SK-MEL-5 (cell line): Measurements from ENCODE around the gene HELZ2. TPM values are rescaled to one million over a fixed set of nuclear protein-coding genes. Genes with fewer than 3 reads are reported as not detected.

Source experiments
- DNase-seq: peaks from one replicate; pipeline ENCODE4 v3.0.0-alpha.2; 2016; ENCODE audit warnings: low read depth, low spot score
- in situ Hi-C: cut with HindIII; loops from 2 replicates; pipeline ENCODE4 v1.10.0; 2016; ENCODE audit warnings: low sequenced_read_pairs, high pct_unique_total_duplicates, low pct_unique_long_range_greater_than_20kb
- total RNA-seq: library from RNA; depleted of rRNA; stranded (reverse); fragments of >200 nt; shearing (Covaris generic); gene quantifications from 2 replicates; pipeline ENCODE4 v1.2.3, GENCODE V29; 2014

Gene HELZ2
- total RNA-seq, 1 experiment from 2014 or later = 21.7 TPM

DNA sequence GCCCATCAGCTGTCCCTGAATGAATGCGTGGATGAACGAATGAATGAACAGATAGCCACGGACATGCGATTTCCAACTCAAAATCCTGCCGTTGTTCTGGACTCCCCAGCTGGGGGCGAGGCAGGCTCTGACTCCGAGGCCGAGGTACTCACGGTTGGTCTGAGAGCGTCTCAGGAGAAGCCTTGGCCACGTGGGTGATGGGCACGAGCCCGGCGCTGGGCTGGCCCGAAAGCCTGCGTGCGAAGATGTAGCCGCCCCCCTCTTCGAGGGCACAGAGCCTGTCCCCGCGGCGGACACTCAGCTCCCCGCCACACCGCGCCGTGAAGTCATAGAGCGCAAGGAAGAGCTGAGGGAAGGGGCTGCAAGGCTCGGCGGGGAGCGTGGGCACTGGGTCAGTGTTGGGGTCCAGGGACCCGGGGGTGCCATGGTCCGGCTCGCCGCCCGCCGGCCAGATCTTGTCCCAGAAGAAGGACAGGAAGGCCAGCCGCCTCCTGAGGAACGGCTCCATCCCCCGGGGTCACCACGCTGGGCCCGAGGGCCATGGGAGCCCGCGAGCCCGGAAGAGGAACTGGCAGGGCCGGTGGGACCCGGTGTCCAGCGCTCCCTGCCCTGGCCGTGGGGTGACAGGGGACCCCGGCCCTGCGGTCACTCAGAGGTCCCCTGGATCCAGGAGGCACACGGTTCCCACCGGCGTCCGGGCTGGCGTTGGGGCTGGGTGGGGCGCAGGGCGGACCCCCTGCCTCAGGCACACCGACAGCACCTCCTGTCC lies 26.9 kb downstream of the HELZ2 start:
- in situ Hi-C loops = no loop called here
- DNase-seq = no peak

GRCh38 chr20:63546256-63546955 lies 27.6 kb downstream of the HELZ2 start:
- no peak for DNase-seq
- in situ Hi-C loops = no loop called here

GRCh38 chr20:63545814-63546213 lies 28.2 kb downstream of the HELZ2 start:
- in situ Hi-C loops = no loop called here
- DNase-seq = no peak

- in situ Hi-C loops = no loop called here
- DNase-seq = no peak
These were observed 29.0 kb downstream of the HELZ2 start for GRCh38 chr20:63544958-63545516.

DNA sequence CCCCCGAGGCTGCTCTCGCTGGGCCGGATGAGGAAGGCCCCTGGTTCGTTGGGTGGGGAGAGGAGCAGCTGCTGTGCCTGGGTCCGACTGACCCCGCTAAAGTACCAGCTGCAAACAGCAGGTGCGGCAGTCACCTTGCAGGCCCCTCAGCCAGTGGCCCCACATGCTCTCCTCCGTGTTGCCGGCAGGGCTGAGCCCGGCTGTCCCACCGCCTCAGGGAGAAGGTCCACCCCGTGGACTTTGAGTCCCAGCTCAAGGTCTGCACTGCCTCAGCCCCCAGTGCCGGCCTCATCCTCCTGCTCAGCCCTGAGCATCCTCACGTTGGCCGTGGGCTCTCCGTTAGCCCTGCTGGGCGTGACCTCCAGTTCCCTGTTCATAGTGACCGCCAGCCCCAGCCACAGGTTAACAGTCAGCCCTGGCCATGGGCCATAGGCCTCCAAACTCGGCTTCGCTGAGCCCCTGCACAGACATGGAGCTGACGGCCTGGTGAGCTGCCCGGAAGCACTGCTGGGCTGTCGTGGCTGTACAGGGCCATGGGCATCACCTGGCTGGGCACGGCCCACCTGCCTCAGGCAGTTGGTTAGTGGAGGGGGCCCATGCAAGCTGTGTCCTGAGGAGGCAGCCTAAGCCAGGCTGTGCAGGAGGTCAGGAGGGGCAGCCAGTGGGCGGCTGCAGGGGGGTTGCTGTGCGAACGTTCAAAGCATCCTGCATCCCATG lies 29.6 kb downstream of the HELZ2 start:
- no peak for DNase-seq
- in situ Hi-C loops = no loop called here

DNA sequence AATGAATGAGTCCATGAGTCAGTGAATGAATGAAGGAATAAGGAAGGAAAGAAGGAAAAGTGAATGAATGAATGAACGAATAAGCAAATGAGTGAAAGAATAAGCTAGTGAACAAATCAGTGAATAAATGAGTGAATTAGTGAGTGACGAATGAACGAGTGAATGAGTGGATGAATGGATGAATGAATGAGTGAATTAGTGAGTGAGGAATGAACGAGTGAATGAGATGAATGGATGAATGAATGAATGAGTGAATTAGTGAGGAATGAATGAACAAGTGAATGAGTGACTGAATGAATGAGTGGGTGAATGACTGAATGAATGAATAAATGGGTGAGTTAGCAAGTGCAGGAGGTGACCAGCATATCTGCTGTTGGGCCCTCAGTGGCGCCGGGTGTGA lies 30.3 kb downstream of the HELZ2 start:
- in situ Hi-C loops = no loop called here
- DNase-seq = no peak

- in situ Hi-C loops = no loop called here
- no peak for DNase-seq
These were observed 30.9 kb downstream of the HELZ2 start for GRCh38 chr20:63543131-63543530.

- in situ Hi-C loops = no loop called here
- DNase-seq = no peak
These were observed 31.3 kb downstream of the HELZ2 start for GRCh38 chr20:63542696-63543095.

DNA sequence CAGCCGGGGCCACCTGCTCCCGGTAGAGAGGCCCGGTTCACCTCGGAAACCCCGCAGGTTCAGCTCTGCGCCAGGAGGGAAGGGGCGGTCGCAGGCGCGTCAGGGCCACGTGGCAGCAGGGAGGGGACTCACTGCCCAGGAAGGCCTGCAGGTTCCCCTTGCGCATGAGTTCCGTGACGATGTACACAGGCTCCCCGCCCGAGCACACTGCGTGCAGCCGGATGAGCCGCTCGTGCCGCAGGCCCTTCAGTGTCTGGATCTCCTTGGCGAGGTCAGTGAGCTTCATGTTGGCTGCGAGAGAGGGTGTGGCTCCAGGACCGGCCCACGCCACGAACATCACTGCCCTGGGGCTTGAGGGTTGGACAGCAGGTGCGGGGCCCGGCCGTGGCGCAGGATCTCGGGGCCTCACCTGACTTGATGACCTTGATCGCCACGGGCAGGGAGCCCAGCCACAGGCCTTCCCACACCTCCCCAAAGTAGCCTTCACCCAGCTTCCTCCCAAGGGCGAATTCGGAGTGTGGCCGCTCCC lies 31.9 kb downstream of the HELZ2 start:
- in situ Hi-C loops = no loop called here
- no peak for DNase-seq

- no peak for DNase-seq
- in situ Hi-C loops = no loop called here
These were observed 32.7 kb downstream of the HELZ2 start for GRCh38 chr20:63541371-63541770.

GRCh38 chr20:63540417-63541186 lies 33.4 kb downstream of the HELZ2 start:
- DNase-seq = no peak
- in situ Hi-C loops = no loop called here

DNA sequence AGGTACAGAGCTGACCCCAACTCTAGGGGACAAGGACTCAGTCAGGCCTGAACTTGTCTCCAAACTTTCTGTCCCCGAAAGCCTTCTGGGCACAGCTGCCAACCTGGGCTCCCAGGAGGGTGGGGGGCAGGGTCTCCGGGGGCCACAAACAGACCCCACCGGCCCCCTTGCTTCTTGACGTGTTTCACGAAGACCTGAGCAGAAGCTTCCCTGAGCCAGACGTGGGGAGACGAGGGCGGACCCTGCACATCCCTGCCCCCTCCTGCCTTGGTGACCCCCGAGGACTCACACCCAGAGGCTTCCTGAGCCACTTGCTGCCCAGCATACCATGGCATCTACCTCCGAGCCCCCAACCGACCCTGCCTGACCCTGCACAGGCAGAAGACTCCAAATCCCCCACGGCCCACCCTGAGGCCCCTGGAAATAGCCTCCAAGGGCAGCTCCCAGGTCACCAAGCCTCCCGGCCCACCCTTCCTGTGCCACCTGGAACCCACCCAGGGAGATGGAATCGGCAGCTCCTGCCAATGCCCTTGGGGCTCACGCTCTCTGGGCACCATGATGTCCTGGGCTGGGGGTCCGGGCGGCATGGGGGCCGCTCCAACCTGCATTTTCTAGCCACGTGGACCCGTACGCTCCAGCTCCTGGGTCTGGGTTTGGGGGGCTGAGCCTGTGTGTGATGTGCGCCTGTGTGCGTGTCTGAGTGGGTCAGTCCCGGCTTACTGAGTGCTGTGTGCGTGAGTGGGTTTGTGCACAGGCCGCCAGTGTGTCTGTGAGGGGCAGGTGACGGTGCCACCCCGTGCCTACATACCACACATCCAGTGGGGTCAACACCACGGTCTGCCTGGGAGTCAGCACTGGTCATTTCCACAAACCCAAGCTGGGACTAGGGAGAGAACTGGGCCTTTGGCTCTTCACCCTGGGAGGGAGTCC lies 34.3 kb downstream of the HELZ2 start:
- DNase-seq = no peak
- in situ Hi-C loops = no loop called here

DNA sequence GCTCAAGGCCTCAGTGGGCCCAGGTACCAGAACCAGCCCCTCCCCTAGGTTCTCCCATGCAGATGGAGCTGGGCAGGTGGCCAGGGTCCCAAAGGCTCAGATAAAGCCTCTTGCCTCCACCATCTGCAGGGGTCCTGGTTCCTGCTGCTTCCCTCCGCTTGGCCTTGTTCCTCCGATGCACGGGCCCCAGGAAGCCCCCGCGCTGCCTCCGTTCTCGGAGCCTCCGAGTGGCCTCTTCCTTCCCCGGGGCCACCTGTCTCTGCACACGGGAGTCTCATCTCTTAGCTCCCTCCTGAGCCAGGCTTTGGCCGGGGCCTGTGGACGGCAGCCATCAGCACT lies 35.0 kb downstream of the HELZ2 start:
- in situ Hi-C loops = no loop called here
- DNase-seq = no peak

- peak; percentile 68 for DNase-seq
- in situ Hi-C loops = no loop called here
These were observed 35.6 kb downstream of the HELZ2 start for GRCh38 chr20:63538204-63539091.

GRCh38 chr20:63537525-63538203 lies 36.4 kb downstream of the HELZ2 start:
- in situ Hi-C loops = no loop called here
- peak; percentile 88 for DNase-seq
